IMR-90 (cell line): ENCODE data around the gene VEGFC. TPM values are rescaled to one million over a fixed set of nuclear protein-coding genes. Genes with fewer than 3 reads are reported as not detected.

Experiments used
- ATAC-seq: fragments of 200-7000 bp; cut with Tn5 transposase; 2 replicates; pipeline ENCODE4 v1.9.1; 2020; ENCODE audit warnings: low read depth, mild to moderate bottlenecking, moderate library complexity
- BruUV-seq: library from RNA; stranded (reverse); fragments of 400-500 nt; replicated peaks from 2 replicates; lab custom pipeline; 2021; lab: Mats Ljungman, UMichigan
- CTCF ChIA-PET: fragments of 300-600 bp; formaldehyde crosslinking; extraction: SDS; loops from one replicate; lab custom pipeline; 2021; ENCODE audit warnings: antibody characterized with exemption; lab: Yijun Ruan, JAX
- POLR2A ChIA-PET: fragments of 300-600 bp; sonication (Branson Sonifier 250); formaldehyde crosslinking; loops from one replicate; lab custom pipeline; 2022; ENCODE audit warnings: antibody characterized with exemption; ENCODE audit not compliant: unreplicated experiment; lab: Charles Lee
- DNase-seq: peaks from one replicate; pipeline ENCODE4 v3.0.0; 2013
- H2AFZ ChIP-seq: replicated peaks from 2 replicates; pipeline ENCODE3; 2013; ENCODE audit warnings: low read length, mild to moderate bottlenecking; ENCODE audit not compliant: poor library complexity
- H2AK5ac ChIP-seq: 2 replicates; pipeline ENCODE4 v1.6.1; 2013; ENCODE audit warnings: low read depth, low read length, inconsistent platforms
- H2AK9ac ChIP-seq: replicated peaks from 2 replicates; pipeline ENCODE3; 2013; ENCODE audit warnings: mild to moderate bottlenecking, low read depth, low read length, moderate library complexity; ENCODE audit not compliant: poor library complexity
- H2BK120ac ChIP-seq: 2 replicates; pipeline ENCODE4 v1.6.1; 2013; ENCODE audit warnings: low read depth, low read length, inconsistent platforms
- H2BK15ac ChIP-seq: 3 replicates; pipeline ENCODE4 v1.6.1; 2013; ENCODE audit warnings: low read depth, low read length, inconsistent platforms
- H2BK20ac ChIP-seq: 2 replicates; pipeline ENCODE4 v1.6.1; 2013; ENCODE audit warnings: low read depth, mild to moderate bottlenecking, inconsistent platforms, low read length, moderate library complexity
- H2BK5ac ChIP-seq: 2 replicates; pipeline ENCODE4 v1.6.1; 2013; ENCODE audit warnings: mild to moderate bottlenecking, low read depth, low read length, inconsistent platforms; ENCODE audit not compliant: poor library complexity, severe bottlenecking
- H3K14ac ChIP-seq: replicated peaks from 2 replicates; pipeline ENCODE4 v1.6.1; 2013; ENCODE audit warnings: low read depth, low read length, inconsistent platforms
- H3K18ac ChIP-seq: 2 replicates; pipeline ENCODE4 v1.6.1; 2013; ENCODE audit warnings: low read depth, low read length, control low read depth
- H3K23ac ChIP-seq: 2 replicates; pipeline ENCODE4 v1.6.1; 2013; ENCODE audit warnings: low read depth, low read length, inconsistent platforms
- H3K27ac ChIP-seq: 2 replicates; pipeline ENCODE4 v1.5.1; 2013; ENCODE audit warnings: mild to moderate bottlenecking, control low read depth, low read length; ENCODE audit not compliant: insufficient read depth
- H3K27me3 ChIP-seq: 2 replicates; pipeline ENCODE4 v1.6.1; 2013; ENCODE audit warnings: low read length; ENCODE audit not compliant: control insufficient read depth, insufficient read depth
- H3K36me3 ChIP-seq: 2 replicates; pipeline ENCODE4 v1.6.1; 2013; ENCODE audit warnings: low read length, mixed read lengths; ENCODE audit not compliant: control insufficient read depth, insufficient read depth
- H3K4ac ChIP-seq: 2 replicates; pipeline ENCODE4 v1.6.1; 2013; ENCODE audit warnings: low read depth, low read length, inconsistent platforms
- H3K4me1 ChIP-seq: 2 replicates; pipeline ENCODE4 v1.6.1; 2013; ENCODE audit warnings: low read length, mixed read lengths; ENCODE audit not compliant: control insufficient read depth, insufficient read depth
- H3K4me2 ChIP-seq: 2 replicates; pipeline ENCODE4 v1.6.1; 2013; ENCODE audit warnings: low read depth, mild to moderate bottlenecking, control low read depth, low read length, moderate library complexity
- H3K4me3 ChIP-seq: 2 replicates; pipeline ENCODE4 v1.5.1; 2013; ENCODE audit warnings: low read depth, mild to moderate bottlenecking, control low read depth, low read length, moderate library complexity; ENCODE audit not compliant: insufficient read depth
- H3K56ac ChIP-seq: 2 replicates; pipeline ENCODE4 v1.6.1; 2013; ENCODE audit warnings: low read length, inconsistent platforms; ENCODE audit not compliant: insufficient read depth; ENCODE audit errors: extremely low read depth
- H3K79me1 ChIP-seq, 2 experiments: 2 replicates each; pipeline ENCODE4 v1.6.1; 2013; ENCODE audit warnings: low read length in 2 of 2, inconsistent platforms in 1 of 2, low read depth in 1 of 2
- H3K9ac ChIP-seq: 2 replicates; pipeline ENCODE4 v1.6.1; 2013; ENCODE audit warnings: low read depth, low read length, control low read depth
- H3K9me1 ChIP-seq: 2 replicates; pipeline ENCODE4 v1.6.1; 2013; ENCODE audit warnings: low read length, inconsistent platforms; ENCODE audit not compliant: insufficient read depth
- H3K9me3 ChIP-seq: 2 replicates; pipeline ENCODE4 v1.6.1; 2013; ENCODE audit warnings: low read length; ENCODE audit not compliant: control insufficient read depth, insufficient read depth
- H4K20me1 ChIP-seq: 2 replicates; pipeline ENCODE4 v1.6.1; 2013; ENCODE audit warnings: low read length, inconsistent platforms; ENCODE audit not compliant: insufficient read depth
- H4K5ac ChIP-seq: 2 replicates; pipeline ENCODE4 v1.6.1; 2013; ENCODE audit warnings: mild to moderate bottlenecking, low read depth, low read length, control low read depth
- H4K8ac ChIP-seq, 2 experiments: 2 replicates each; pipeline ENCODE4 v1.6.1; 2013; ENCODE audit warnings: low read depth in 2 of 2, low read length in 2 of 2, control low read depth in 1 of 2, inconsistent platforms in 1 of 2
- H4K91ac ChIP-seq: 2 replicates; pipeline ENCODE4 v1.6.1; 2013; ENCODE audit warnings: low read depth, low read length, inconsistent platforms; ENCODE audit not compliant: insufficient read depth
- BHLHE40 ChIP-seq: fragments of 150-350 bp; IDR thresholded peaks from 2 replicates; pipeline ENCODE4 v1.6.1; 2016; ENCODE audit warnings: mild to moderate bottlenecking, low read depth, low read length
- CEBPB ChIP-seq: IDR thresholded peaks from 2 replicates; pipeline ENCODE4 v1.6.1; 2012; ENCODE audit warnings: low read depth, low read length, improper control_type of control experiment
- CHD1 ChIP-seq: IDR thresholded peaks from 2 replicates; pipeline ENCODE4 v1.6.1; 2012; ENCODE audit warnings: low read depth, low read length, improper control_type of control experiment
- CTCF ChIP-seq: conservative IDR thresholded peaks from 2 replicates; pipeline ENCODE4 v1.5.1; 2012; ENCODE audit warnings: mild to moderate bottlenecking, low read depth, low read length, improper control_type of control experiment
- FOS ChIP-seq: fragments of 150-350 bp; IDR thresholded peaks from 2 replicates; pipeline ENCODE4 v1.6.1; 2016; ENCODE audit warnings: low read depth, low read length
- MAFK ChIP-seq: IDR thresholded peaks from 2 replicates; pipeline ENCODE4 v1.6.1; 2012; ENCODE audit warnings: low read depth, low read length, improper control_type of control experiment
- MAZ ChIP-seq: IDR thresholded peaks from 2 replicates; pipeline ENCODE4 v1.6.1; 2012; ENCODE audit warnings: low read depth, mild to moderate bottlenecking, low read length, improper control_type of control experiment, moderate library complexity, borderline replicate concordance
- MXI1 ChIP-seq: IDR thresholded peaks from 2 replicates; pipeline ENCODE4 v1.6.1; 2012; ENCODE audit warnings: low read depth, mild to moderate bottlenecking, low read length, moderate library complexity, borderline replicate concordance
- NFE2L2 ChIP-seq: fragments of 150-350 bp; IDR thresholded peaks from 2 replicates; pipeline ENCODE4 v1.6.1; 2016; ENCODE audit warnings: low read depth, mild to moderate bottlenecking, low read length
- POLR2A ChIP-seq: IDR thresholded peaks from 2 replicates; pipeline ENCODE4 v1.6.1; 2012; ENCODE audit warnings: mild to moderate bottlenecking, low read depth, low read length
- RAD21 ChIP-seq: IDR thresholded peaks from 2 replicates; pipeline ENCODE4 v1.6.1; 2012; ENCODE audit warnings: low read length, improper control_type of control experiment
- RCOR1 ChIP-seq: IDR thresholded peaks from 2 replicates; pipeline ENCODE4 v1.6.1; 2012; ENCODE audit warnings: mild to moderate bottlenecking, low read length, improper control_type of control experiment; ENCODE audit not compliant: insufficient replicate concordance
- RFX5 ChIP-seq: IDR thresholded peaks from 2 replicates; pipeline ENCODE4 v1.8.0; 2012; ENCODE audit warnings: low read depth, mild to moderate bottlenecking, low read length, moderate library complexity
- SMC3 ChIP-seq: fragments of 150-350 bp; IDR thresholded peaks from 2 replicates; pipeline ENCODE4 v1.6.1; 2016; ENCODE audit warnings: low read depth, mild to moderate bottlenecking, antibody characterized with exemption, low read length, moderate library complexity
- USF2 ChIP-seq: fragments of 150-350 bp; IDR thresholded peaks from 2 replicates; pipeline ENCODE4 v1.6.1; 2017; ENCODE audit warnings: mild to moderate bottlenecking, antibody characterized with exemption, low read length, low read depth
- WGBS, 2 experiments: methylation state at CpG; one replicate each; pipeline versions ENCODE4 v1.1.5 to v1.1.7; 2013; ENCODE audit warnings: missing lambda C conversion rate in 2 of 2; ENCODE audit not compliant: insufficient read length in 1 of 2; ENCODE audit errors: extremely low coverage in 2 of 2; 5-methylcytosine and 5-hydroxymethylcytosine counted together
- dilution Hi-C: fragments of 300-500 bp; cut with HindIII; formaldehyde crosslinking; loops from one replicate; pipeline ENCODE4 v1.14.3; 2018; ENCODE audit warnings: low sequenced_read_pairs; ENCODE audit not compliant: unreplicated experiment
- in situ Hi-C: fragments of 300-500 bp; cut with MboI; formaldehyde crosslinking; loops from 3 replicates; pipeline ENCODE4 v1.14.3; 2019; ENCODE audit warnings: low sequenced_read_pairs, inconsistent platforms, mixed read lengths
- intact Hi-C: fragments of 100-400 bp; cut with micrococcal nuclease; formaldehyde crosslinking; loops from 2 replicates; pipeline ENCODE4 v1.10.0; 2022
- polyA plus RNA-seq, 3 experiments: library from polyadenylated mRNA; depleted of rRNA; stranded (reverse); fragments of >200 nt; gene quantifications; 2 replicates each; pipeline ENCODE4 v1.2.3, GENCODE V29; 2012; ENCODE audit warnings: low replicate concordance in 1 of 3
- total RNA-seq: library from RNA; depleted of rRNA; stranded (reverse); fragments of >200 nt; gene quantifications from 2 replicates; pipeline ENCODE4 v1.2.3, GENCODE V29; 2012
- TF ChIP-seq, protein P1 (sequence below): fragments of 150-350 bp; IDR thresholded peaks from 2 replicates; pipeline ENCODE4 v1.6.1; 2016; ENCODE audit warnings: low read depth, mild to moderate bottlenecking, low read length, moderate library complexity, borderline replicate concordance

Gene VEGFC
- total and polyA plus RNA-seq, 2 of the 4 experiments (the other 2 are of a cell fraction) = 22.9 to 49.7 TPM

- intact Hi-C loops (no loop called here), dilution Hi-C loops (no loop called here), in situ Hi-C loops (no loop called here)
- no peak overlapping the region for H4K91ac ChIP-seq
- no CpG with 5 or more reads among the region's 2 CpGs for WGBS, 2 experiments
- H3K27ac ChIP-seq = no peak overlapping the region
- ChIA-PET POLR2A (no interaction called here), CTCF (interaction anchor here (0.6 to 1.2 kb wide), 2 partner anchors 278 to 315 kb away, joined by 3 read pairs; no protein-coding TSS in a partner anchor)
- H3K14ac ChIP-seq = no peak overlapping the region
- H3K79me1 ChIP-seq = peaks cover 0 to 22% of the 10 kb centered on the region in 2 experiments; a peak in 3 of 4 replicates
- H2AK9ac ChIP-seq = no peak overlapping the region
- H2AFZ ChIP-seq = no peak overlapping the region
- H2BK20ac ChIP-seq = no peak overlapping the region
- H2AK5ac ChIP-seq = no peak overlapping the region
- peaks cover 62% of the 10 kb centered on the region; the same call in 1 of the 2 replicates for H4K20me1 ChIP-seq
- no peak overlapping the region for H2BK120ac ChIP-seq
- peaks cover 13% of the 10 kb centered on the region for H3K9me1 ChIP-seq
- H3K23ac ChIP-seq = no peak overlapping the region
- no peaks in the 10 kb centered on the region for H3K27me3 ChIP-seq
- H3K56ac ChIP-seq = no peak overlapping the region
- no peak overlapping the region for H4K5ac ChIP-seq
- DNase-seq (peak; percentile 99), ATAC-seq (peak; percentile 95)
- peak overlapping the region; percentile 27 for H2BK5ac ChIP-seq
- H3K4me2 ChIP-seq = no peak overlapping the region
- H3K36me3 ChIP-seq = peaks cover 2% of the 10 kb centered on the region; the same call in 1 of the 2 replicates
- no TSS peak for BruUV-seq
- H3K4ac ChIP-seq = no peak overlapping the region; the same call in 1 of the 2 replicates
- no peak overlapping the region for H3K18ac ChIP-seq
- TF ChIP-seq SMC3 (no peak), CTCF (no peak), RFX5 (no peak), RAD21 (no peak), MXI1 (no peak), CEBPB (peak; percentile 74), MAZ (no peak), MAFK (peak; percentile 56), USF2 (no peak), FOS (peak; percentile 91), NFE2L2 (no peak), POLR2A (no peak), CHD1 (0 out of 2 replicates have a peak, but pooled peaks have one; percentile 46), RCOR1 (peak; percentile 9), BHLHE40 (peak; percentile 60; the same call in 1 of the 2 replicates)
- TF ChIP-seq, protein P1, sequence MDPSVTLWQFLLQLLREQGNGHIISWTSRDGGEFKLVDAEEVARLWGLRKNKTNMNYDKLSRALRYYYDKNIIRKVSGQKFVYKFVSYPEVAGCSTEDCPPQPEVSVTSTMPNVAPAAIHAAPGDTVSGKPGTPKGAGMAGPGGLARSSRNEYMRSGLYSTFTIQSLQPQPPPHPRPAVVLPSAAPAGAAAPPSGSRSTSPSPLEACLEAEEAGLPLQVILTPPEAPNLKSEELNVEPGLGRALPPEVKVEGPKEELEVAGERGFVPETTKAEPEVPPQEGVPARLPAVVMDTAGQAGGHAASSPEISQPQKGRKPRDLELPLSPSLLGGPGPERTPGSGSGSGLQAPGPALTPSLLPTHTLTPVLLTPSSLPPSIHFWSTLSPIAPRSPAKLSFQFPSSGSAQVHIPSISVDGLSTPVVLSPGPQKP = no peak
- H3K4me3 ChIP-seq = no peak overlapping the region
- H3K9me3 ChIP-seq = no peaks in the 10 kb centered on the region
- H3K4me1 ChIP-seq = peaks cover 9% of the 10 kb centered on the region
- no peak overlapping the region; the same call in 2 of the 3 replicates for H2BK15ac ChIP-seq
- no peak overlapping the region for H4K8ac ChIP-seq
- no peak overlapping the region for H3K9ac ChIP-seq
Observed at GRCh38 chr4:176769514-176769913, 23.2 kb downstream of the VEGFC start.
